OCI-LY3 (cell line): ENCODE data around the gene ZNF232.

ENCODE experiments used
- EZH2phosphoT487 ChIP-seq: fragments of 200-600 bp; shearing (Covaris generic); IDR thresholded peaks from 2 replicates; pipeline ENCODE4 v1.6.1; 2018; ENCODE audit warnings: antibody characterized with exemption, mixed run types, low read depth
- TF ChIP-seq, protein P1 (sequence below): fragments of 200-600, 300-600 bp; sonication (generic); IDR thresholded peaks from 2 replicates; pipeline ENCODE4 v1.5.1; 2014; ENCODE audit warnings: antibody characterized with exemption, low read length, low read depth

GRCh38 chr17:5126719-5127488 is 15.2 kb upstream of the ZNF232 start:
- TF ChIP-seq, protein P1, sequence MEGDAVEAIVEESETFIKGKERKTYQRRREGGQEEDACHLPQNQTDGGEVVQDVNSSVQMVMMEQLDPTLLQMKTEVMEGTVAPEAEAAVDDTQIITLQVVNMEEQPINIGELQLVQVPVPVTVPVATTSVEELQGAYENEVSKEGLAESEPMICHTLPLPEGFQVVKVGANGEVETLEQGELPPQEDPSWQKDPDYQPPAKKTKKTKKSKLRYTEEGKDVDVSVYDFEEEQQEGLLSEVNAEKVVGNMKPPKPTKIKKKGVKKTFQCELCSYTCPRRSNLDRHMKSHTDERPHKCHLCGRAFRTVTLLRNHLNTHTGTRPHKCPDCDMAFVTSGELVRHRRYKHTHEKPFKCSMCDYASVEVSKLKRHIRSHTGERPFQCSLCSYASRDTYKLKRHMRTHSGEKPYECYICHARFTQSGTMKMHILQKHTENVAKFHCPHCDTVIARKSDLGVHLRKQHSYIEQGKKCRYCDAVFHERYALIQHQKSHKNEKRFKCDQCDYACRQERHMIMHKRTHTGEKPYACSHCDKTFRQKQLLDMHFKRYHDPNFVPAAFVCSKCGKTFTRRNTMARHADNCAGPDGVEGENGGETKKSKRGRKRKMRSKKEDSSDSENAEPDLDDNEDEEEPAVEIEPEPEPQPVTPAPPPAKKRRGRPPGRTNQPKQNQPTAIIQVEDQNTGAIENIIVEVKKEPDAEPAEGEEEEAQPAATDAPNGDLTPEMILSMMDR = no peak
- TF ChIP-seq EZH2phosphoT487 = no peak
